Progenitor cell of endocrine pancreas (in vitro differentiated cells): ENCODE results near the gene EIF1AD. TPM values are rescaled to one million over a fixed set of nuclear protein-coding genes. Genes with fewer than 3 reads are reported as not detected.

Experiments used
- DNase-seq: peaks from one replicate; pipeline ENCODE4 v3.0.0; 2021; ENCODE audit warnings: low spot score; ENCODE audit not compliant: unreplicated experiment
- H3K27ac Mint-ChIP-seq: 2 replicates; pipeline ENCODE4 v1.8.0; 2021; ENCODE audit warnings: mild to moderate bottlenecking, moderate library complexity, mixed read lengths
- H3K27me3 Mint-ChIP-seq: 2 replicates; pipeline ENCODE4 v1.8.0; 2021; ENCODE audit warnings: mixed read lengths
- H3K36me3 Mint-ChIP-seq: 2 replicates; pipeline ENCODE4 v1.8.0; 2022; ENCODE audit warnings: mixed read lengths; ENCODE audit not compliant: insufficient read depth
- H3K4me1 Mint-ChIP-seq: 2 replicates; pipeline ENCODE4 v1.8.0; 2021; ENCODE audit warnings: low read depth, mixed read lengths
- H3K4me3 Mint-ChIP-seq: 2 replicates; pipeline ENCODE4 v1.8.0; 2021; ENCODE audit warnings: low read depth, mild to moderate bottlenecking, moderate library complexity, mixed read lengths
- H3K9me3 Mint-ChIP-seq: 2 replicates; pipeline ENCODE4 v1.8.0; 2021; ENCODE audit warnings: low read depth, mixed read lengths
- CTCF ChIP-seq: fragments of 200-600 bp; sonication (generic); IDR thresholded peaks from one replicate; pipeline ENCODE4 v1.5.0; 2021; ENCODE audit warnings: antibody characterized with exemption, mild to moderate bottlenecking; ENCODE audit not compliant: unreplicated experiment
- total RNA-seq: library from RNA; stranded (reverse); gene quantifications from 2 replicates; pipeline ENCODE4 v1.2.1, GENCODE V29; 2021

Gene EIF1AD
- total RNA-seq, 1 donor from 2014 or later = 40.1 TPM

DNA sequence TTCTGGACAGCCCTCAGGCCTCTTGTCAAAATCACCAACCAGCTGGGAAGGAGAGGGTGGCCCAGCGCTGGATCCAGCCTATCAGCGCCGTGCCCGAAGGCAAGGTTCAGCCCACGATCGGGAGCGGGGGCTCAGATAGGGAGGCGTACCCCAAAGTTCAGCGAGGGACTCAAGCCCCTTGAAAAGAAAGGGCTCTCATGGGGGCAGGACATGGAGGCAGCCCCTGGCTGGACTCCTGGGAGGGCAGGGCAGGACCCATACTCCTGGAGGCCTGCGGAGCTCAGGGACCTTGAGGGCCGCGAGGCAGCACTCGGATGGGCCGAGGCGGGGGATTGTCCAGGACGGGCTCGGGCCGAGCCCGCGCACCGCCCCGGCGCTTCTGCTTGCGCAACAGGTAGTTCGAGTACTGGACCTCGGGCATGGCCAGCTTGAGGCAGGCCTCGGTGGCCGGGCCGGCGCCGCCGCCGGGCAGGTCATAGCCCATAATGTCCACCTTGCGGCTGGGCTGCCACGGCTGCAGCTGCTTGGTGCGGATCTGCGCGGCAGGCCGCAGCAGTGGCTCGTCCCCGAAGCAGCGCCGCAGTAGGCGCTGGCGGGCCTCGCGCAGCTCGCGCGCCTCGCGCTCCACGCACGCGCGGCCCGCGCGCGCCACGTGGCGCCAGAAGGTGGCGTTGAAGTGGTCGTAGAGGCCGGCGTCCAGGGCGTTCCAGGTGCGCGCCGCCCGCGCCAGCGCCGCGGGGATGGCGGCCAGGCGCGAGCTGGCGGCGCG, 40.5 kb upstream of the EIF1AD start:
- peaks cover under 1% of the 10 kb centered on the region for H3K9me3 Mint-ChIP-seq
- no peaks in the 10 kb centered on the region for H3K27me3 Mint-ChIP-seq
- no peak for TF ChIP-seq CTCF
- H3K36me3 Mint-ChIP-seq = no peaks in the 10 kb centered on the region
- no peak for DNase-seq
- no peak overlapping the region for H3K4me3 Mint-ChIP-seq
- H3K27ac Mint-ChIP-seq = no peak overlapping the region
- peaks cover 5% of the 10 kb centered on the region for H3K4me1 Mint-ChIP-seq

DNA sequence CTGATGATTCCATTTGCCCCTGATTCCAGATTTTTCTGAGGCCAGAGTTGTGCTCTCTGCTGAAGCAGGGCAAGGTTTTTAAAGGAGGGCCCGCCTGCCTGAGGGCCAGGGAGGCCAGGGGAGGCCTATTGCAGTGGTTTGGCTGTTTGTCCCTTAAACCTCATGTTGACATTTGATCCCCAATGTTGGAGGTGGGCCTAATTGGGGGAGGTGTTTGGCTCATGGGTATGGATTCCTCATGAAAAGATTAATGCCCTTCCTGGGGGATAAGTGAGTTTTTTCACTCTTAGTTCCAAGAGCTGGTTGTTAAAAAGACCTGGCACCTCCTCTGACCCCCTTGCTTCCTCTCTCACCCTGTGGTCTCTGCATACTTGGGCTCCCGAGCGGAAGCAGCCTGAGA, 37.8 kb upstream of the EIF1AD start:
- Mint-ChIP-seq H3K4me1 (peaks cover 2% of the 10 kb centered on the region), H3K36me3 (no peaks in the 10 kb centered on the region), H3K27ac (no peak overlapping the region), H3K27me3 (peaks cover 4% of the 10 kb centered on the region), H3K4me3 (no peak overlapping the region), H3K9me3 (peaks cover 5% of the 10 kb centered on the region)
- no peak for DNase-seq
- no peak for TF ChIP-seq CTCF

DNA sequence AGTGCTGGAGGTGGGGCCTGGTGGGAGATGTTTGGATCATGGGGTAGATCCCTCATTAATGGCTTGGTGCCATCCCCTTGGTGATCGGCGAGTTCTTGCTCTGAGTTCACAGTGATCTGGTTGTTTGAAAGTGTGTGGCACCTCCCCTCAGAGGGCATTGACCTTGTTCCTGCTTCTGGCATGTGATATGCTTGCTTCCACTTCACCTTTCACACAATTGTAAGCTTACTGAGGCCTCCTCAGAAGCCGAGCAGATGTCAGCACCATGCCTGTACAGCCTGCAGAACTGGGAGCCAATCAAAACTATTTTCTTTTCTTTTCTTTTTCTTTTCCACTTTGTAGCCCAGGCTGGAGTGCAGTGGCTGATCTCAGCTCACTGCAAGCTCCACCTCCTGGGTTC, 35.4 kb upstream of the EIF1AD start:
- no peaks in the 10 kb centered on the region for H3K4me1 Mint-ChIP-seq
- no peak for TF ChIP-seq CTCF

GRCh38 chr11:66036334-66036710, 34.4 kb upstream of the EIF1AD start:
- no peaks in the 10 kb centered on the region for H3K4me1 Mint-ChIP-seq

More for the DNA sequence above, 35.4 kb upstream of the EIF1AD start:
- Mint-ChIP-seq H3K36me3 (no peaks in the 10 kb centered on the region), H3K9me3 (peaks cover 5% of the 10 kb centered on the region), H3K27me3 (peaks cover 7% of the 10 kb centered on the region), H3K27ac (no peak overlapping the region), H3K4me3 (no peak overlapping the region)
- no peak for DNase-seq

More at GRCh38 chr11:66036334-66036710, 34.4 kb upstream of the EIF1AD start:
- peaks cover 5% of the 10 kb centered on the region for H3K9me3 Mint-ChIP-seq
- DNase-seq = no peak
- no peak overlapping the region for H3K4me3 Mint-ChIP-seq
- no peak for TF ChIP-seq CTCF
- H3K27ac Mint-ChIP-seq = no peak overlapping the region
- H3K36me3 Mint-ChIP-seq = no peaks in the 10 kb centered on the region
- peaks cover 7% of the 10 kb centered on the region for H3K27me3 Mint-ChIP-seq
